ENCODE results near the gene NSD1. TPM values are rescaled to one million over a fixed set of nuclear protein-coding genes. Genes with fewer than 3 reads are reported as not detected.

NSD1 gene, protein sequence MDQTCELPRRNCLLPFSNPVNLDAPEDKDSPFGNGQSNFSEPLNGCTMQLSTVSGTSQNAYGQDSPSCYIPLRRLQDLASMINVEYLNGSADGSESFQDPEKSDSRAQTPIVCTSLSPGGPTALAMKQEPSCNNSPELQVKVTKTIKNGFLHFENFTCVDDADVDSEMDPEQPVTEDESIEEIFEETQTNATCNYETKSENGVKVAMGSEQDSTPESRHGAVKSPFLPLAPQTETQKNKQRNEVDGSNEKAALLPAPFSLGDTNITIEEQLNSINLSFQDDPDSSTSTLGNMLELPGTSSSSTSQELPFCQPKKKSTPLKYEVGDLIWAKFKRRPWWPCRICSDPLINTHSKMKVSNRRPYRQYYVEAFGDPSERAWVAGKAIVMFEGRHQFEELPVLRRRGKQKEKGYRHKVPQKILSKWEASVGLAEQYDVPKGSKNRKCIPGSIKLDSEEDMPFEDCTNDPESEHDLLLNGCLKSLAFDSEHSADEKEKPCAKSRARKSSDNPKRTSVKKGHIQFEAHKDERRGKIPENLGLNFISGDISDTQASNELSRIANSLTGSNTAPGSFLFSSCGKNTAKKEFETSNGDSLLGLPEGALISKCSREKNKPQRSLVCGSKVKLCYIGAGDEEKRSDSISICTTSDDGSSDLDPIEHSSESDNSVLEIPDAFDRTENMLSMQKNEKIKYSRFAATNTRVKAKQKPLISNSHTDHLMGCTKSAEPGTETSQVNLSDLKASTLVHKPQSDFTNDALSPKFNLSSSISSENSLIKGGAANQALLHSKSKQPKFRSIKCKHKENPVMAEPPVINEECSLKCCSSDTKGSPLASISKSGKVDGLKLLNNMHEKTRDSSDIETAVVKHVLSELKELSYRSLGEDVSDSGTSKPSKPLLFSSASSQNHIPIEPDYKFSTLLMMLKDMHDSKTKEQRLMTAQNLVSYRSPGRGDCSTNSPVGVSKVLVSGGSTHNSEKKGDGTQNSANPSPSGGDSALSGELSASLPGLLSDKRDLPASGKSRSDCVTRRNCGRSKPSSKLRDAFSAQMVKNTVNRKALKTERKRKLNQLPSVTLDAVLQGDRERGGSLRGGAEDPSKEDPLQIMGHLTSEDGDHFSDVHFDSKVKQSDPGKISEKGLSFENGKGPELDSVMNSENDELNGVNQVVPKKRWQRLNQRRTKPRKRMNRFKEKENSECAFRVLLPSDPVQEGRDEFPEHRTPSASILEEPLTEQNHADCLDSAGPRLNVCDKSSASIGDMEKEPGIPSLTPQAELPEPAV (N-terminal part only)
- total RNA-seq (2022; extraction: Qiagen RNA extraction; ENCODE audit: low read depth) = 16.9 to 25.2 TPM (median 19.1 TPM) in 5 replicates

DNA sequence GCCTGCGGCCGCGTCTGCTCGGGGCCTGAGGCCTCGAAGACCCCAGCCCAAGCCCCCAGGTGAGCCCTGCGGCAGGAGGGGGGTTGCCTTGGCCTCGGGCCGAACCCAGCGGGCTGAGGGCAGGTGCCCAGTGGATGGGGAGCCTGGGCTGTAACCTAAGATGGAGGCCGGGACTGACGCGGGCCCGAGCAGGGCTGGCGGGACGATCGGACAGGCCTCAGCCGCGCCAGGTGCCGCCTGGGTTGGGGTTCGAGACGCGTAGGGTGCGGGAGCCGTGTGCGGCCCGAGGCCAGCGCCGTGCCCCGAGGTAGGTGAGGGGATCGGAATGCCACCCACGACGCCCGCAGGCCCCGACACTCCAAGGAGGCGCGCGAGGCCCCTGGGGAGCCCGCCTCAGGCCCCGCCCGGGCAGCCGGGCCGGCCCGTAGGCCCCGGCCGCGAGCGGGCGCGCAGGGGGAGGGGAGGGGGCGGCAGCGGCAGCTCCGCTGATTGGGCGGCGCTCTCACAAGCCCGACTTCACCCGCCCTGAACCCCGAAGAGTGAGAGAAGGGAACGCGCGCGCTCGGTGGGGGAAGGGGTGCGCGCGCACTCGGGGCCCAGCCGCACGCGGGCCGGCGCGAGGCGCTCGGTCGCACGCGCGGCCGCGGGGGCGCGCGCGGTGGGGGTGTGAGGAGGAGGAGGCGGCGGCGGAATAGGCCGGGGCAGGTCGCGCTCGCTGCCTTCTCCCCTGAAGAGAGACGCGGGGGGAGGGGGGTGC, at the start of gene NSD1:
Gene NSD1, plus strand, starts transcription at position 678 of the 757 bp plus-strand sequence. CDS start 1,331 bp downstream, outside the sequence.

GRCh38 chr5:177086654-177087397, 46.7 kb upstream of the NSD1 start, which contains the start of gene FGFR4:
FGFR4 (plus strand) TSS chr5:177086915; CDS start chr5:177089603, 2,688 bp downstream.

GRCh38 chr5:177303121-177303924, 169.8 kb downstream of the NSD1 start, which contains the start of the genes PRELID1 and RAB24:
PRELID1 (plus strand) TSS chr5:177303799; CDS start chr5:177303986, 187 bp downstream.
RAB24 (minus strand) TSS chr5:177303719; CDS start chr5:177303288, 431 bp downstream.

DNA sequence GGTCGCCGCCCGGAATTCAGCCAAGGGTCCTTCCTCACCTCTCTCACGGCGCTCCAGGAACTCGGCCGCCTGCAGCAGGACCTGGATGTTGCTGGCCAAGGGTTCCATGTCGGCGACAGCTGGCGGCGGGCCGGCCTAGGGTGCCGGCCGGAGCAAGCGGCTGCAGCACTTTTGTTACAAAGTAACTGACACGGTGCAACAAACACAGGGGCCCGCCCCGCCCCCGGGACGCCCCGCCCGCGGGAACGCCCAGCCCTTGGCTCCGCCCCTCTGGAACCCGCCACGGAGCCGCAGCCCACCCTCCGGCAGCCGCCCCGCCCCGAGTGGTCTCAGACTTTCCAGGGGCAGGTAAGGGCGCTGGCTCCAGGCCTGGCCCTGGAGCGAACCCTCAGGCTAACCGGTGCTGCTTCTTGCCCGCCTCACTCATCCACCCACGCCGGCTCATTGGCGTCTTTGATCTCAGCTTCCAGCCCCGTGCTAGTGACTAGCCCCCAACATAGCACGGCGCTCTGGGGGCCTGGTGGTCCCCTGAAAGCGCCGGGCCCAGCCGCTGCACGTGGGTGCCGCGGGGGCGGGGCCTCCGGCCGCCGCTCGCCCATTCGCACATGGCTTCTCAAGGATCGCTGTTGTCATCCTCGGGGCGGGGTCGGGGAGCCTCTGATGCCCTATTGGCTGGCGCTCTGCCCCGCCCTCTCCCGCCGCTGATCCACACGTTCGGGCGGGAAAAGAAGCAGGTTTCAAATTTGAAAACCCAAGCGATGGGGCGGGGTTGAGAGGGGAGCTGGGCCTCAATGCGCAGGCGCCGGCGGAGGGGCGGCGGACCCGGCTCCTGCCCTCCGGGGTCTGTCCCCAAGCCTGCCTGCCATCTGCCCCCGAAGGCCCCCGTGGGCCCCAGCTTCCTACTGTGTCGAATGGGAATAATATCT, 178.4 kb downstream of the NSD1 start, which contains the start of gene MXD3:
Gene MXD3, minus strand, starts transcription at position 176 of the 926 bp plus-strand sequence. Its CDS starts 68 bp downstream, at position 108.

Other genes with a start within 250 kb of the NSD1 start
- 0.09 TPM in 1 of 5 replicates, not detected in the others for gene HK3, start 234.4 kb upstream of the NSD1 start, total RNA-seq (2022; extraction: Qiagen RNA extraction; ENCODE audit: low read depth)
- gene UIMC1, start 127.0 kb upstream of the NSD1 start, total RNA-seq (2022; extraction: Qiagen RNA extraction; ENCODE audit: low read depth) = 41.3 to 46.6 TPM (median 45.0 TPM) in 5 replicates
- gene ZNF346, start 111.1 kb upstream of the NSD1 start, total RNA-seq (2022; extraction: Qiagen RNA extraction; ENCODE audit: low read depth) = 8.9 to 12.5 TPM (median 11.9 TPM) in 5 replicates
- 10.3 to 26.0 TPM (median 25.5 TPM) in 5 replicates for gene FGFR4, start 46.9 kb upstream of the NSD1 start, total RNA-seq (2022; extraction: Qiagen RNA extraction; ENCODE audit: low read depth)
- gene RAB24, start 169.9 kb downstream of the NSD1 start, total RNA-seq (2022; extraction: Qiagen RNA extraction; ENCODE audit: low read depth) = 17.8 to 29.4 TPM (median 27.5 TPM) in 5 replicates
- 252 to 395 TPM (median 363 TPM) in 5 replicates for gene PRELID1, start 170.0 kb downstream of the NSD1 start, total RNA-seq (2022; extraction: Qiagen RNA extraction; ENCODE audit: low read depth)
- gene MXD3, start 178.1 kb downstream of the NSD1 start, total RNA-seq (2022; extraction: Qiagen RNA extraction; ENCODE audit: low read depth) = 9.4 to 21.9 TPM (median 17.1 TPM) in 5 replicates
- gene LMAN2, start 217.9 kb downstream of the NSD1 start, total RNA-seq (2022; extraction: Qiagen RNA extraction; ENCODE audit: low read depth) = 160 to 242 TPM (median 196 TPM) in 5 replicates
- 4.3 to 6.5 TPM (median 5.0 TPM) in 5 replicates for gene RGS14, start 224.2 kb downstream of the NSD1 start, total RNA-seq (2022; extraction: Qiagen RNA extraction; ENCODE audit: low read depth)